ENCODE measurements around the gene TMEM209. TPM values are rescaled to one million over a fixed set of nuclear protein-coding genes. Genes with fewer than 3 reads are reported as not detected.

Gene TMEM209
- total RNA-seq, 1 experiment from 2014 or later = 21.0 TPM

- TF ChIP-seq CDX4 (CRISPR knock-in tag; IDR thresholded peaks at IDR 0.05; ENCODE audit: borderline replicate concordance) (no peak), FOXK1 (CRISPR knock-in tag; IDR thresholded peaks at IDR 0.05) (no peak), NFYB (CRISPR knock-in tag; conservative IDR thresholded peaks at IDR 0.05; ENCODE audit: low read depth) (no peak), NR2C2 (CRISPR knock-in tag; IDR thresholded peaks at IDR 0.05) (no peak)
- TF ChIP-seq, protein P1, sequence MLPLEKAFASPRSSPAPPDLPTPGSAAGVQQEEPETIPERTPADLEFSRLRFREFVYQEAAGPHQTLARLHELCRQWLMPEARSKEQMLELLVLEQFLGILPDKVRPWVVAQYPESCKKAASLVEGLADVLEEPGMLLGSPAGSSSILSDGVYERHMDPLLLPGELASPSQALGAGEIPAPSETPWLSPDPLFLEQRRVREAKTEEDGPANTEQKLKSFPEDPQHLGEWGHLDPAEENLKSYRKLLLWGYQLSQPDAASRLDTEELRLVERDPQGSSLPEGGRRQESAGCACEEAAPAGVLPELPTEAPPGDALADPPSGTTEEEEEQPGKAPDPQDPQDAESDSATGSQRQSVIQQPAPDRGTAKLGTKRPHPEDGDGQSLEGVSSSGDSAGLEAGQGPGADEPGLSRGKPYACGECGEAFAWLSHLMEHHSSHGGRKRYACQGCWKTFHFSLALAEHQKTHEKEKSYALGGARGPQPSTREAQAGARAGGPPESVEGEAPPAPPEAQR (CRISPR knock-in tag; IDR thresholded peaks at IDR 0.05) = no peak
Observed at GRCh38 chr7:130216025-130216424, 10.8 kb upstream of the TMEM209 start (continued).

DNA sequence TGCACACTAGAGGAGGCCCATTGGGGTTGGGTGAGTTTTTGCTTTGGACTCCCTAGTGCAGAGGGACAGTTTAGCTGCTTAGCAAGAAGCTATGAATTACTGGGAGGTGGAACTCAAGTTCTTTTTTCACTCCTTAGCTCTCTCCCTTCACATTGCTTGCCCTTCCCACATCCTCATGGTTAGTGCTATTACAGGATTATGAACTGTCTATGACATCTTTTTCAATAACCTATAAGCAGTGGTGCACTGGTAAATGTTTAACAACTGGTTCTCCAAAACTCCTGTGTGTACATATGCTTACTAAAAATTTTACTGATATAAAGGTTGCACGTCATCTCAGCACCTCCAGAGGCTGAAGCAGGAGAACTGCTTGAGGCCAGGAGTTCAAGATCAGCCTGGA is 8.6 kb upstream of the TMEM209 start:
- H3K27ac Mint-ChIP-seq = no peak overlapping the region
- POLR2A ChIA-PET = no interaction called here
- TF ChIP-seq, protein P2, sequence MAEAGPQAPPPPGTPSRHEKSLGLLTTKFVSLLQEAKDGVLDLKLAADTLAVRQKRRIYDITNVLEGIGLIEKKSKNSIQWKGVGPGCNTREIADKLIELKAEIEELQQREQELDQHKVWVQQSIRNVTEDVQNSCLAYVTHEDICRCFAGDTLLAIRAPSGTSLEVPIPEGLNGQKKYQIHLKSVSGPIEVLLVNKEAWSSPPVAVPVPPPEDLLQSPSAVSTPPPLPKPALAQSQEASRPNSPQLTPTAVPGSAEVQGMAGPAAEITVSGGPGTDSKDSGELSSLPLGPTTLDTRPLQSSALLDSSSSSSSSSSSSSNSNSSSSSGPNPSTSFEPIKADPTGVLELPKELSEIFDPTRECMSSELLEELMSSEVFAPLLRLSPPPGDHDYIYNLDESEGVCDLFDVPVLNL (CRISPR knock-in tag; IDR thresholded peaks at IDR 0.05; ENCODE audit: borderline replicate concordance, low read depth) = no peak
- TF ChIP-seq ATF2 (CRISPR knock-in tag; IDR thresholded peaks at IDR 0.05; ENCODE audit: borderline replicate concordance, low read depth) (no peak), NR3C1 (CRISPR knock-in tag; conservative IDR thresholded peaks at IDR 0.05; ENCODE audit: low read depth) (no peak), AR (CRISPR knock-in tag; IDR thresholded peaks at IDR 0.05) (no peak), ZNF423 (CRISPR knock-in tag; IDR thresholded peaks at IDR 0.05) (no peak), SMAD3 (CRISPR knock-in tag; IDR thresholded peaks at IDR 0.05; ENCODE audit: borderline replicate concordance) (no peak), SOX15 (CRISPR knock-in tag; IDR thresholded peaks at IDR 0.05) (no peak), CBFB (CRISPR knock-in tag; IDR thresholded peaks at IDR 0.05; ENCODE audit: low read depth) (no peak), NR2C2 (CRISPR knock-in tag; IDR thresholded peaks at IDR 0.05) (no peak), NFATC4 (CRISPR knock-in tag; IDR thresholded peaks at IDR 0.05) (no peak), ZNF219 (CRISPR knock-in tag; IDR thresholded peaks at IDR 0.05; ENCODE audit: borderline replicate concordance) (no peak), TEAD4 (CRISPR knock-in tag; IDR thresholded peaks at IDR 0.05) (no peak), SP1 (CRISPR knock-in tag; conservative IDR thresholded peaks at IDR 0.05) (no peak), MAX (CRISPR knock-in tag; IDR thresholded peaks at IDR 0.05) (no peak), ZNF121 (CRISPR knock-in tag; IDR thresholded peaks at IDR 0.05) (no peak), HMGA2 (CRISPR knock-in tag; IDR thresholded peaks at IDR 0.05) (no peak)
- TF ChIP-seq, protein P3, sequence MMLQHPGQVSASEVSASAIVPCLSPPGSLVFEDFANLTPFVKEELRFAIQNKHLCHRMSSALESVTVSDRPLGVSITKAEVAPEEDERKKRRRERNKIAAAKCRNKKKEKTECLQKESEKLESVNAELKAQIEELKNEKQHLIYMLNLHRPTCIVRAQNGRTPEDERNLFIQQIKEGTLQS (CRISPR knock-in tag; conservative IDR thresholded peaks at IDR 0.05) = no peak
- TF ChIP-seq, protein P4, sequence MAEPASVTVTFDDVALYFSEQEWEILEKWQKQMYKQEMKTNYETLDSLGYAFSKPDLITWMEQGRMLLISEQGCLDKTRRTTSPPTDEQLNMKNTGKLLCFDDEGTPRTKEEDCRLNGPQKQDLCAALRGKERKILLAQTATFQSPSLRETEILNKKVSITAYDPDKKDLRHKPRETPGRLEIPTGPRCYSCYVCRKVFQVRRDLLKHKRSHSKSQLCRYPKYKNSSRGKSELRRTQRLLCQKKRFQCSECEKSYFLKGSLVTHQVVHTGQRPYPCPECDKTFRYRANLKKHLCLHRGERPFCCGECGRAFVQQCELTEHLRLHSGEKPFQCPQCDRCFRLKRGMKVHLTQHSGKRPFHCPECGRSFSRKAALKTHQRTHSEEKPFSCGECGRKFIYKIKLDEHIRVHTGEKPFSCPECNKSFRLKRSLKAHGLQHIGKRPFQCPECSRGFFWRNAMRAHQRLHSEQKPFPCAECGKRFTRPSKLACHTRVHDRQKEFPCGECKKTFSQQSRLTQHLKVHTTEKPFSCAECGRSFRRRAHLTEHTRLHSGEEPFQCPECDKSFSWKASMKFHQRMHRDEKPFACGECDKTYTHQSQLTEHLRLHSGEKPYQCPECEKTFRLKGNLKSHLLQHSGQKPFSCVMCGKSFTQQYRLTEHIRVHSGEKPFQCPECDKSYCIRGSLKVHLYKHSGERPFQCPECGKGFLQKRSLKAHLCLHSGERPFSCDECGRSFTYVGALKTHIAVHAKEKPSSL (CRISPR knock-in tag; conservative IDR thresholded peaks at IDR 0.05) = no peak

More for the DNA sequence above, 8.6 kb upstream of the TMEM209 start:
- Mint-ChIP-seq H3K9me3 (no peaks in the 10 kb centered on the region), H3K36me3 (no peaks in the 10 kb centered on the region), H3K4me3 (no peak overlapping the region), H3K27me3 (ENCODE audit: low read depth) (peaks cover 3% of the 10 kb centered on the region; the same call in 1 of the 2 replicates), H3K4me1 (no peaks in the 10 kb centered on the region)
- CTCF ChIA-PET = interaction anchor here (0.7 to 1.0 kb wide), 2 partner anchors 8 to 39 kb away, joined by 3 to 4 read pairs; partner anchors contain the start of gene TMEM209
- DNase-seq (ENCODE audit: low spot score) (no peak), ATAC-seq (no peak)
